Endothelial cell (in vitro differentiated cells): ENCODE data around the gene POLA1. TPM values are rescaled to one million over a fixed set of nuclear protein-coding genes. Genes with fewer than 3 reads are reported as not detected.

Source experiments
- DNase-seq: peaks from one replicate; pipeline ENCODE4 v3.0.0; 2021; ENCODE audit warnings: low spot score
- H3K27ac Mint-ChIP-seq: one replicate; pipeline ENCODE4 v1.8.0; 2021; ENCODE audit warnings: mixed read lengths, inconsistent platforms; ENCODE audit not compliant: unreplicated experiment
- H3K27me3 Mint-ChIP-seq: one replicate; pipeline ENCODE4 v1.8.0; 2021; ENCODE audit warnings: mild to moderate bottlenecking, moderate library complexity, mixed read lengths, inconsistent platforms; ENCODE audit not compliant: unreplicated experiment
- H3K36me3 Mint-ChIP-seq: one replicate; pipeline ENCODE4 v1.8.0; 2021; ENCODE audit warnings: mild to moderate bottlenecking, low read depth, mixed read lengths, inconsistent platforms; ENCODE audit not compliant: unreplicated experiment
- H3K4me1 Mint-ChIP-seq: one replicate; pipeline ENCODE4 v1.8.0; 2021; ENCODE audit warnings: mild to moderate bottlenecking, mixed read lengths, inconsistent platforms; ENCODE audit not compliant: unreplicated experiment
- H3K4me3 Mint-ChIP-seq: one replicate; pipeline ENCODE4 v1.8.0; 2021; ENCODE audit warnings: mild to moderate bottlenecking, mixed read lengths, inconsistent platforms; ENCODE audit not compliant: unreplicated experiment
- H3K9me3 Mint-ChIP-seq: one replicate; pipeline ENCODE4 v1.8.0; 2021; ENCODE audit warnings: mixed read lengths, inconsistent platforms; ENCODE audit not compliant: unreplicated experiment
- total RNA-seq: library from RNA; stranded (reverse); fragmentation: NEBNext Ultra II Directional; extraction: Animal tissue kit (Norgen Biotek cat#: 25700); gene quantifications from one replicate; pipeline ENCODE4 v1.2.1, GENCODE V29; 2021; ENCODE audit not compliant: unreplicated experiment
- TF ChIP-seq, protein P1 (sequence below): fragments of 200-600 bp; sonication (generic); IDR thresholded peaks from one replicate; pipeline ENCODE4 v1.5.0; 2021; ENCODE audit warnings: antibody characterized with exemption; ENCODE audit not compliant: unreplicated experiment

Gene POLA1
- total RNA-seq, 1 donor from 2014 or later: 12.9 TPM

DNA sequence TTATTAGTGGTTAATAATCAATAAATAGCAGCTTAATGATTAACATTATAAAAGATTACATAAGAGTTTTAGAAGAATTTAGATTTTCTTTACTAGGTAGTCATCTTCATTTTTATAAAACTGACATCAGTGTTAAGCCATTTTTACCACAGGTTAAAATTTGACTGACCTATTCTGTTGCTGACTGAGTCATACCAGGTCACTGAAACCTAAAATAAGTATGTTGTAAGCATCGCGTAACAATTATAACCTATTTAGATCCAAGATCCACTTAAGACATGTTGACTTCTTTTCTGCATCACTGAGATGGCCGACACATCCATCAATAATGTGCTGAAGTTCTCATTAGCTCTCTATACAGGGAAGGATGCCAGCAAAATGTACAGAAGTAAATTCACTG lies 285.4 kb downstream of the POLA1 start:
- H3K27ac Mint-ChIP-seq: no peak overlapping the region
- H3K36me3 Mint-ChIP-seq: no peaks in the 10 kb centered on the region
- no peaks in the 10 kb centered on the region for H3K27me3 Mint-ChIP-seq
- H3K4me1 Mint-ChIP-seq: no peaks in the 10 kb centered on the region
- TF ChIP-seq, protein P1, sequence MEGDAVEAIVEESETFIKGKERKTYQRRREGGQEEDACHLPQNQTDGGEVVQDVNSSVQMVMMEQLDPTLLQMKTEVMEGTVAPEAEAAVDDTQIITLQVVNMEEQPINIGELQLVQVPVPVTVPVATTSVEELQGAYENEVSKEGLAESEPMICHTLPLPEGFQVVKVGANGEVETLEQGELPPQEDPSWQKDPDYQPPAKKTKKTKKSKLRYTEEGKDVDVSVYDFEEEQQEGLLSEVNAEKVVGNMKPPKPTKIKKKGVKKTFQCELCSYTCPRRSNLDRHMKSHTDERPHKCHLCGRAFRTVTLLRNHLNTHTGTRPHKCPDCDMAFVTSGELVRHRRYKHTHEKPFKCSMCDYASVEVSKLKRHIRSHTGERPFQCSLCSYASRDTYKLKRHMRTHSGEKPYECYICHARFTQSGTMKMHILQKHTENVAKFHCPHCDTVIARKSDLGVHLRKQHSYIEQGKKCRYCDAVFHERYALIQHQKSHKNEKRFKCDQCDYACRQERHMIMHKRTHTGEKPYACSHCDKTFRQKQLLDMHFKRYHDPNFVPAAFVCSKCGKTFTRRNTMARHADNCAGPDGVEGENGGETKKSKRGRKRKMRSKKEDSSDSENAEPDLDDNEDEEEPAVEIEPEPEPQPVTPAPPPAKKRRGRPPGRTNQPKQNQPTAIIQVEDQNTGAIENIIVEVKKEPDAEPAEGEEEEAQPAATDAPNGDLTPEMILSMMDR: no peak
- no peak for DNase-seq
- no peaks in the 10 kb centered on the region for H3K9me3 Mint-ChIP-seq
- no peak overlapping the region for H3K4me3 Mint-ChIP-seq

DNA sequence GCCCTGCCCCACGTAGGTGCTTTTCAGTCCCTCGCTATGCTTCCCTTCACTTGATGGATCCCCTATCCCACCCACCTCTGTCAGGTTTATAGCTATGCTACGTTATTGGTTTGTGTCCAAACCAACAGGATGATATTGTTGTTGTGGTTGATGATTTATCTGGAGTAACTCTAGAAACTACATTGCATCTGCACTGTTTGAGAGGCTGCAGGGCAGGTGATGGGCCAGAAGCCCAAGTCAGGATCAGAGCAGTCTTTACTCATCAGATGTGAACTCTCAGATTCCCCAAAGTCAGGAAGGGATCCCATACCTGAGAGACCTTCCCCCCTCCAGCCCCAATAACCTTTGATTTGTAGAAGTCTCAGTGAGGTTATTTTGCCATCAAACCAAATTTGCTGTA lies 287.3 kb downstream of the POLA1 start:
- Mint-ChIP-seq H3K27ac (no peak overlapping the region), H3K36me3 (no peaks in the 10 kb centered on the region), H3K9me3 (no peaks in the 10 kb centered on the region), H3K4me3 (no peak overlapping the region), H3K27me3 (no peaks in the 10 kb centered on the region), H3K4me1 (no peaks in the 10 kb centered on the region)
- TF ChIP-seq, protein P1: no peak
- no peak for DNase-seq

DNA sequence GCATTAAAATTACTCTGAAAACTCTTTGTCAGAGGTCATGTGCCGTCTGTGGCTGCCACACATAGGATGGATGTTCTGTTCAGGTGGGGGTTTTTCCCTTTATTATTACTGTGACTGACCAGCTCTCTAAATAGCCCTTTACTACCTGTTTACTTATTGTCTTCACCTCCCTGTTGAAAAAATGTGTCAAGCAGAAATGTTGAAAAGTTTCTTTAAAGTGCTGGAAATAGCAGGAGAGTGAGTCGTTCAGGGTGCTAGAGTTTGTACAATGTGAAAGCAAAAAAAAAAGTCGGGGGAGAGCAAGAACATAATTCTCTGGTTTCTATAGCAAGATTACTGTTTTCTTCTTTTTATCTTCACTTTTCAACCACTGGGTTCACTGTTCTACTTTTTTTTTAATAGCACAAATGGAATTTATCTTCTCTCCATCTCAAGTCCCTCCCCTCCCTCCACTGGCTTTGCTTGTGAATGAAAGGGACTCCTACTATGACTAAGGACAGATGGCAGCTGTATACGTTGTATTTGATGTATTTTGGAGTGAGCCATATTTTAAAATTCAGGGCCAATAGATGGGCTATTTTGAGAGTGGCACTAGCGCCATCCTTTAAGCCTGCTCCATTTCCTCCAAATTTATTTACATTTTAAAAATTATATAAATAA lies 288.7 kb downstream of the POLA1 start:
- TF ChIP-seq, protein P1: no peak
- no peak overlapping the region for H3K27ac Mint-ChIP-seq
- H3K27me3 Mint-ChIP-seq: no peaks in the 10 kb centered on the region
- H3K9me3 Mint-ChIP-seq: no peaks in the 10 kb centered on the region
- no peak overlapping the region for H3K4me3 Mint-ChIP-seq
- no peak for DNase-seq
- H3K4me1 Mint-ChIP-seq: no peaks in the 10 kb centered on the region
- H3K36me3 Mint-ChIP-seq: no peaks in the 10 kb centered on the region

DNA sequence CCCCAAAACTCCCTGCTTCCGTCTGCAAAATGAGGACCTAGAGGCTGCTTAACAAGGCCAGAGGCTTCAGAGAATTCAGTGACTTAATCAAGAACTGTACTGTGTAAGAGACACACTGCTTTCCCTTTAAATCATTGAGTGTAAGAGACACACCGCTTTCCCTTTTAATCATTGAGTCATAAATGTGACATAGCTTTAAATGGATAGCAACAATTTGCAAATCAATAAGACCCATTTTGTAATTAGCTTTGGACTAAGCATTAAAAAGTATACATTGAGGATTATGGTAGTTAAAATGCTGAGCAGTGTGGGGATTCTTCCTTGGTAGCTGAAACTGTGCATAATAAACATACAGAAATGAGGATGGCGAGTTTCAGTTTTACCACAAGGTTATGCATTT lies 290.2 kb downstream of the POLA1 start:
- Mint-ChIP-seq H3K36me3 (no peaks in the 10 kb centered on the region), H3K9me3 (no peaks in the 10 kb centered on the region), H3K4me1 (no peaks in the 10 kb centered on the region), H3K27ac (no peak overlapping the region), H3K27me3 (no peaks in the 10 kb centered on the region), H3K4me3 (no peak overlapping the region)
- TF ChIP-seq, protein P1: no peak
- DNase-seq: no peak

DNA sequence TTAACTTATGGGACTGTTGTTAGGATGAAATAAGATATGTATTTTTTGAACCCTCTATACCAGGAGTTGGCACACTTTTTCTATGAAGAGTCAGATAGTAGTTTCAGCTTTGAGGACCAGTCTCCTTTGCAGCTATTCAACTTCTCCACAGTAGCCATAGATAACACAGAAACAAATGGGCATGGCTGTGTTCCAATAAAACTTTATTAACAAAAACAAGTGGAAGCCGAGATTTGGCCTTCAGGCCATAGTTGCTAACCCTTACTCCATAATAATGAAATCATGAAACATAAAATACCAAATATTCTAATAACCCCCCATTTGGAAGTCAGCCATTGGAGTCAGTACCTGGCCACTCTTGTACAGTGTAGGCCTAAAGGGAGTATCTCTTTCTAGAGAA lies 291.4 kb downstream of the POLA1 start:
- TF ChIP-seq, protein P1: no peak
- Mint-ChIP-seq H3K4me1 (no peaks in the 10 kb centered on the region), H3K27me3 (peaks cover 2% of the 10 kb centered on the region), H3K9me3 (no peaks in the 10 kb centered on the region), H3K36me3 (no peaks in the 10 kb centered on the region), H3K27ac (no peak overlapping the region), H3K4me3 (no peak overlapping the region)
- no peak for DNase-seq
